HG03159 (cell line): ENCODE data around the gene PANK4.

Source experiments
- ATAC-seq: cut with Tn5 transposase; IDR thresholded peaks from one replicate; pipeline ENCODE4 v1.9.1; 2021; ENCODE audit warnings: mild to moderate bottlenecking, moderate library complexity; ENCODE audit not compliant: unreplicated experiment

Gene PANK4

DNA sequence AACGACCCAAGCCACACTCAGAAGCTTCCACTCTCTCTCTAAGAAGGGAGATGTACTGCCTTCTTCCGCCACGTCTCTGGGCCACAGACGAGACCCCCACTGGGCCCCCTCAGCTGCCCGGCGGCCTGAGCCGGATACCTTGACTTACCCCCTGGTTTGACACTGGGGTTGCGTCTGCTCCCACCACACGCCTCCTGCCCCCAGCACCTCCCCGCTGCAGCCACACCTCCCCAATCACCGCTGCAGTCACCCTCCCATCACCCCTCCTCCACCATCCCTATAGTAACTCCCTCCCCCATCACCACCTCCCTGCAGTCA lies 10.7 kb downstream of the PANK4 start:
- ATAC-seq, result no peak

DNA sequence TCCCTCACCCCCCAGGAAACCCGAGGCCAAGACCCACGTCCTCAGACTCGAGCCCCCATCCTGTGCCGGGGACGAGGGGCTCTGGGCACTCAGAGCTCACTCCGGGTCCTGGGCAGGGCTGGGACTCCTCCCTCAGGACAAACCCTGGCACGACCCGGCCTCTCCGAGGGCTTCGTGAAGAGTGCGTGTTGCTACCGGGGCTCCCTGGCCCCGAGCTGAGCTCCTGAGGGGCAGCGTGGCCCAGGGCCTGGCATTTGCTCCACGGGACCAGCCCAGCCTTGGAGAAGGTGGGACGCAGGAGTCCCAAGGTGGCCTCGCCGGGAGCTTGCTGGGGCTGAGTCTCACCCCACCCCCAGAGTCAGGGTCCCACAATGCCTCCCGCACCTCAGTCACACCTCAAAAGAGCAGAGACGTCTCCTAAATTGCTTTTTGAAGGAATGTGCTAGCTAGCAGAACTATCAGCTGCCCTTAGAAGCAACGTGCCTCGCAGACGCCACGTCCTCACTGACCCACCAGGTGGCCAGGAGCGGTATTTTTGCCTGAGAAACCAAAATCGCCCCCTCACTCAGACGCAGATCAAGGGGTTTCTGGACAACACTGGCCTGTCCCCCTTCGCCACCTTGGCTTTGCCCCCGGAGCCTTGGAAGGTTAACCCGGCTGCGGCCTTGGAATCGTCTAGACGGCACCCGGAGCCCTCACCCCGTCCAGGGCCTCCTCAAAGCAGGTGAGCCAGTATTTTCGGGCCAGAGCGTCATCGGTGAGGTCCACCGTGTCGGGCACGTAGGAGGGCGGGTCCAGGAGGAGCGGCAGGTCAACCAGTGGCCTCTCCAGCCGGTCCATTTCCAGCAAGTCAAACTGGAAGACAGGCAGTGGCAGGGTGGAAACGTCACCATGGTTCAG lies 11.3 kb downstream of the PANK4 start:
- no peak for ATAC-seq

DNA sequence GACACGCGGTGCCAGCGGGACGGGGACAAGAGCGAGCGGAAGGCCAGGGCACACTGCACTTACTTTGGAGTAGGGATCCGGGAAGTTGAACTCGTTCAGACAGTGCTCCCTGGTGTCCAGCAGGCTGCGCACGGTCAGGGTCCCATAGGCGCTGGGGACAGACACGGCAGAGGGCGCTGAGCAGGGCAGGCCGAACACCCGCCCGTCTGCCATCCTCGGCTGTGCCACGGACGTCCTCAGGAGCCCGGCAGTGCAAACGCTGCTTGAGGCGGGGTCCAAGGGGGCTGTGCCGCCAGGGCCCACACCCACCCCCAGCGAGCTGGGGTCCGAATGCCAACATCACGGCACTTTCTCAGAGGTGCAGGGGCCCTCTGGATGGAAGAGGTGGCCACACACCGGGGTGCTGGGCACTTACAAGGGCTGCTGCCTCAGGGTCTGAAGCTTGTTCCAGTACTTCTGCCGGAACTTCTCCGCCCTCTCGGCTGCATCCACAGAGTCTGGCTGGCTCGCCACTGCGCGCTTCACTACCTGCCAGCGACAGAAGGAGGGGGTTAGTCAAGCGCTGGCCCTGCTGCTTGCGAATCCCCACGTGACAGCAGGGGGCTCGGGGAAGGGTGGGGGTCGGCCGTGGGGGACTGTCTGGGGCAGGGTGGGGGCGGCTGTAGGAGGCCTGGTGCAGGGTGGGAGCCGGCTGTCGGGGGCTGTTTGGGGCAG lies 12.3 kb downstream of the PANK4 start:
- ATAC-seq, result no peak

DNA sequence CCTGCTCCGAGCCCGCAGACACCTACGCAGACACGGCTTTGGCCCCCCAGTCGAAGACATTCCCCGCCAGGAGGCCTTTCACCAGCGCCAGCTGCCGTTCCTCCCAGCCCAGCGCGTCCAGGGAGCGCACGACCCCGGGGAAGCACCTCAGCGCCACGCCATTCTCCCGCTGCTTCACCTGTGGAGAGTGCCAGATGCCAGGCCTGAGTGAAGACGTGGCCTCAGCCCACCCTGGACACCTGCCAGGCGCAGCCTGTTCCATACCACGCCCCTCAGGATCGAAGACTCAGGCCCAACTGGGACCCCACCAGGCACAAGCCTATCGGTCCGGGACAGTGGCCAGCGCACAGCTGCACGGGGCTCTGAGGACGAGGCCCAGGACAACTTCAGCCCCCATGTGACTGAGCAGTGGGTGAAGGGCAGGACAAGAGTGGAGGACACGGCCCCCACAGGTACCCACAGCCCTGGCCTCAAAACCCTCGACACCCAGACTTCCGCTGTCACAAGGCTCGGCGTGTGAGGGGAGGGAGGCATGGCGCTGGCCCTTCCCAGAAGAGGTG lies 13.5 kb downstream of the PANK4 start:
- no peak for ATAC-seq

DNA sequence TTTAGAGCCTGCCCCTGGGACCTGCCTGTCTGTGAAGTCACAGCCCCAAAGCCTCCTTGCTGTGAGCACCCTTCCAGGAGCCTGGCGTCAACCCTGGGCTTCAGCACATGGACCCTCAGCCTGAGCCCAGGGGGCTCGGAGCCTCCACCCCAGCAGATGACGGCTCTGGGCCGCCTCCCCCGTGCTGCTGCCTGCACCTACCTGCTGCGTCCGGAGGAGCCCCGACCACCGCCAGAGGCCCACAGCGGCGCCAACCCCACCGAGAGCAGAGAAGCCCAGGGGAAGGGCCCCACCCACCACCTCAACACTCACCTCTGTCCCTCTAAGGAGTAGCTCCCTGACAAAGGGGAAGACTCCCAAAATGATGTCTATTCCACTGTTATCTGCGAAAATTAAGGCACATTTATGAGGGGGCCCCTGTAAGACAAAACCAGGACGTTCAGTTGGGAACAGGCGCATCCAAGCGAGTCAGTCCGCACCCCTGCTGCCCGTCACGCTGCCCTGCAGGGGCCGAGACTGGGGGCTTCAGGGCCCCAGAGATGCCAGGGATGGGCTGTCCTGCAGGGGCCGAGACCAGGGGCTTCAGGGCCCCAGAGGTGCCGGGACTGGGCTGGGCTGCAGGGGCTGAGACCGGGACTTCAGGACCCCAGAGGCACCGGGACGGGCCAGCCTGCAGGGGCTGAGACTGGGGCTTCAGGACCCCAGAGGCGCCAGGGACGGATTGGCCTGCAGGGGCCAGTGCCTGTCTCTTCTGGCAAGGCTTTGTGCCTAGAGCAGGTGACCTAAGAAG lies 15.8 kb downstream of the PANK4 start:
- no peak for ATAC-seq

DNA sequence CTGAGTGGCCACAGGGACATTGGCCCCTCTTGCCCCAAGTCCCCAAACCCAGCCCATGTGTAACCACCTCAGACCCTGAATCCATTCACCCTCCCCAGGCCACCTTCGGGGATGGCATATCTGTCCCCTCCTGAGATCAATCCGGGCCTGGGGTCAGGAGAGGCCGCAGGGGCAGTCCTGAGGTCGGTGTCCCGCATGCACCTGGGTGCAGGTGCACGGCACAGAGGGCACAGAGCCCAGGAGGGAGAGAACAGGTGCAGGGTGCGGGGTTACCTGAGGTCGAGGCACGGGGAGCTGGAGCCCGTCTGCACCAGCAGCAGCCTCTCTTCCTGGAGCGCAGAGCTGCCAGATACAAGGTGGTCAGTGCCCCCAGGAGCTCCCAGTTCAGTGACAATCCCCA lies 16.8 kb downstream of the PANK4 start:
- ATAC-seq, result no peak

DNA sequence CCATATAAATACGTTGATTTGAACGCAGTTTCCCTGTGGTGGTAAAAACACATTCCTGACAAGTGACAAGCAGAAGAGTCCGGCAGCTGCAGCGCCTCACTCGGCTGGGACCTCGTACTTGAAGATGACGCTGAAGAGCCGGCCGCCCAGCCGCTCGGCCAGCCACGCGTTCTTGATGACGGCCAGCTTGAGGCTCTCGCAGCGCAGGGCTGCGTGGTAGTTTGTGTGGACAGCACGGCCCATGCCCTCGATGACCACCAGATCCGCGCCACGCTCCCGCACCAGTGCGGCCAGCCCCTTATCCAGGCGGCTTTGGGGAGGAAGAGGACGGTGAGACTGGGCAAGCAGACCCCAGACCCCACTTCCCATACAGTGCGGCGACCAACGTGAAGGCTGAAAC lies 17.6 kb downstream of the PANK4 start:
- no peak for ATAC-seq

DNA sequence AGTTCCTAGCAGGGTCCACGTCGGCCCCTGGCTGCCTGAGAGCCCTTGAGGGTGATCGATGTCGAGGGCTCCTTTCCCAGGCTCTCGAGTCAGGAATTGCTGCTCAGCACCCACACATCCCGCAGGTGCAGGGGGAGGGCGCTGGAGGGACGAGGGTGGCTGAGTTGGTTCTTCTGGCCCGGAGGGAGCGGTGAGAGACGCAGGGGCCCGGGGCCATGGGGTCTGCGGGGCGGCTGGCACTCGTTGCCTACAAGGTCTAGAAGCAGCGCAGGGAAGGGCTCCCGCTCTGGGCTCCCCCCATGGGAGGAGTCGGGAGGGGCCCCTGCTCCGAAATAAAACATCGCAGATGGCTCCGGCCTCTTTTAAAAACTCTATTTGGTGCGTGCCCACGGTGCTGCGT lies 18.2 kb downstream of the PANK4 start:
- no peak for ATAC-seq

DNA sequence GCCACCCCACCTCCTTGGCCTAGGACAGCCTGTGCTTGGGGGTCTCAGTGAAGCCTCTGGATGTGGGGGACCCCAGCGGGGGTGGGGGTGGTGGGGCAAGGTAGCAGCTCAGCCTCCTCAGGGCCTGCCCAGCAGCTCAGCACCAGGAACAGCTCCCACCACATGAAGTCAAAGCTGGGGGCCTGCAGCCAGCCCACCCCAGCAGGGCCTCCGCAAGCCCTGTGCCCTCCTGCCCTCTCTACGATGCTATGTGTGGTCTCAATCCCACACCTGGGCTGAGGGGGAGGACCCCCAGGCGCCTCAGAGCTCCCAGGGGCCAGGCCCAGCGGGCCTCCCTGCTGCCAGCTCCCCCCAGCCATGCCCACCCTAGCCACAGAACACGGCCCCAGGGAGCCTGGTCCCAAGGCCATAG lies 18.6 kb downstream of the PANK4 start:
- ATAC-seq, result no peak

DNA sequence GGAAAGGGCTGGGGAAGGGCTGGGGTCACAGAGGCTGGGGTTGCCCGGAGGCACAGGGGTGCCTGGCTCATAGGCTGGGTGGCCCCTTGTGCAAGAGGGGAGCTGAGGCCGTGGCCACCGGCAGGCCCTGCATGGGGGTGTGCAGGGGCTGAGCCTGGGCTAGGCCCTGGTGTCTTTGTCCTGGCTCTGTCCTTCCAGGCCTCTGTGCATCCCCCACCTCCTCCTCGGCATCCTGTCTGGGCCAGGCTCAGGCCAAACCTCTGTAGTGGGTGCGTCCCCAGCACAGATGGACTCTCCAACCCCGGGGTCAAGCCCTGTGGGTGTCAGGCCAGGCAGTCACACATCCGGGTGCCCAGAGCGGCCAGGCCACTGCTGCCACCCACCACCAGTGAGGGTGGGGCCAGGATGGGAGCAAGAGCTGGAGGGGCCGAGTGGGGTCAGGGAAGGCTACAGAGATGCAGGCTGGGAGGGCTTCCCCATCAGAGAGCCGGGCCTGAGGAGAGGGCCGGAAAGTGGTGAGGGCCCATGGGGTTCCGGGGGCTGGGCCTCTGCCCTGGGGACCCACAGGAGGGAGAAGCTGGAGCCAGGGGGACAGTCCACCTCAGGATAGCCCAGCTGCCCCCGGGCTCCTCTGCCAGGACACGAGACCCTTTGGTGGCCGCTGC lies 19.4 kb downstream of the PANK4 start:
- no peak for ATAC-seq

DNA sequence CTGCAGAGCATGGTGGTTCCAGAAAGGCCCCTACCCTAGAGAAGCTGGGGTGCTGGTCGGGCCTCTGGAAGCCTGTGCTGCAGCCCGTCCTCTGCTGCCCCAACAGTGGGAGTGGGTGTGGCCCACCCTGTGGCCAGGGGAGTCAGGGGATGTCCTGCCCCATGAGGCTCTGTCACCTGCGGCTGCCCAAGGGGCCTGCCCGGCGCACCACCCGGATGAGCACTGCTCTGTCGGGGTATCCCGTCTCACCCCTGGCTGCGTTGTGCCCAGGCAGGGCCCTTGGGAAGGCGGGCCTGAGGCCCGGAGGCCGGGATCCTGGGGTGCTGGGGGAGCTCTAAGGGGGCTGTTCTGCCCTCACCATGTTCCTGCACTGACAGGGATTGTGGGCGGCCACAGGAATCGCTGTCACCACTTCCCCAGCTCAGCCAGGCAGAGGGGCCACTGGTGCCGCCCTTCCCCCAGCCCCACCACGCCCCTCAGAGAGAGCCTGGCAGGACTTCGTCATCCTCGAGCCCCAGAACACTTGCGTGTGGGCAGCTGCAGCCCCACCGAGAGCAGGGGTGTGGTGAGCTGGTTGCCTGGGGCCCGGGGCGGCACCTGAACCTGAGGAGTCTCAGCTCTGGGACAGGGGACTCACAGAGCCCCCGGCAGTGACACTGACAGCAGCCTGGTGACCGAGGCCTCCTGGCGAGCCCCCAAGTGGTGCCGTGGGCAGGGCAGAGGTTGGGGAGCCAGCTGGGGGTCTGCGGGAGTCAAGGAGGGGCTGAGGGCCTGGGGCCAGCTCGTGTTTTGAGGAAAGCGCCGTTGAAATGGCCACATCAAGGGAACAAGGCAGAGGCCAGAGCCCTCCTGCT lies 20.2 kb downstream of the PANK4 start:
- no peak for ATAC-seq

DNA sequence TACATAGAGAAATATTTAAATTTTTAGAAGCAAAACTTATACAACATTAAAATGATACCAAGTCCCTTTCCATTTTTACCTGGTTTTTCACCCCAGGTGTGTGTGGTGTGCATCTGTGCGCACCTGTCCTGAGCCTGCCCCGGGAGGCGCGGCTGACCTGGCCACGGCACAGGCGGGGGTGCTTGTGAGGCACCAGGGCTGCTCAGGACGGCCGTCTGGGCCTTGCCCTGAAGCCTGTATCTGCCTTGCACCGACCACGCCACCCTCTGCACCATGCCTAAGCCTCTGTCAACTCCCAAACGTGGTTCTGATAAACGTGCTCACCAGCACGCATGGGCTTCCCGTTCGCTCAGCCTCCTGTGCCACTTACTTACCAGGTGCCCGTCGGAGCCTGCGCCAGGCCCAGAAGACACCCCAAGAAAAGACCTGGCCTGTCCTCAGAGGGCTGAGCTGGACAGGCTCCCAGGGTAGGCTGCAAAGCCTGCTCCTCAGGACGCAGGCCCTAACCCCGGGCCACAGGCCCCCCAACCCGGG lies 20.9 kb downstream of the PANK4 start:
- no peak for ATAC-seq

DNA sequence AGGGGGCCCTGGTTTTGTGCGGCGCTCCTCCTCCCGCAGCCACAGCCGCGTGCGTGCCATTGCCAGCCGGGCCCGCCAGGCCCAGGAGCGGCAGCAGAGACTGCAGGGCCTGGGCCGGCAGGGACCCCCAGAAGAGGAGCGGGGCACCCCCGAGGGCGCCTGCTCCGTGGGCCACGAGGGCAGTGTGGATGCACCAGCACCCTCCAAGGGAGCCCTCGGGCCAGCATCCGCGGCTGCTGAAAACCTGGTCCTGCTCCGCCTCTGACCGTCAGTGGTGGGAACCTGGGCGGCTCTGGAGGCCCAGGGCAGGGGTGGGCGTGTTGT lies 21.5 kb downstream of the PANK4 start:
- ATAC-seq, result no peak

DNA sequence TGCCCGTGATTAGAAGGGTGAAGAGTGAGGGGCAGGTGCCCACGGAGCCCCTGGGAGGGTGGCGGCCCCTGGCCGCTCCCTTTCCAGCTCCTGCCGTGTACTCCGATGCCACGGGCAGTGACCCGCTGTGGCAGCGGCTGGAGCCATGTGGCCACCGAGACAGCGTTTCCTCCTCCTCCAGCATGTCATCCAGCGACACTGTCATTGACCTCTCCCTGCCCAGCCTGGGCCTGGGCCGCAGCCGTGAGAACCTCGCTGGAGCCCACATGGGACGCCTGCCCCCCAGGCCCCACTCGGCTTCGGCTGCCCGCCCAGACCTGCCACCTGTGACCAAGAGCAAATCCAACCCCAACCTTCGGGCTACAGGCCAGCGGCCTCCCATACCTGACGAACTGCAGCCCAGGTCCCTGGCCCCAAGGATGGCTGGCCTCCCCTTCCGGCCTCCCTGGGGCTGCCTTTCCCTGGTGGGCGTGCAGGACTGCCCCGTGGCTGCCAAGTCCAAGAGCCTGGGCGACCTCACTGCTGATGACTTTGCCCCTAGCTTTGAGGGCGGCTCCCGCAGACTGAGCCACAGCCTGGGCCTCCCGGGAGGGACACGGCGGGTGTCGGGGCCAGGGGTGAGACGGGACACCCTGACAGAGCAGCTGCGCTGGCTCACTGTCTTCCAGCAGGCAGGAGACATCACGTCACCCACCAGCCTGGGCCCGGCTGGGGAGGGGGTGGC lies 22.0 kb downstream of the PANK4 start:
- ATAC-seq, result no peak

DNA sequence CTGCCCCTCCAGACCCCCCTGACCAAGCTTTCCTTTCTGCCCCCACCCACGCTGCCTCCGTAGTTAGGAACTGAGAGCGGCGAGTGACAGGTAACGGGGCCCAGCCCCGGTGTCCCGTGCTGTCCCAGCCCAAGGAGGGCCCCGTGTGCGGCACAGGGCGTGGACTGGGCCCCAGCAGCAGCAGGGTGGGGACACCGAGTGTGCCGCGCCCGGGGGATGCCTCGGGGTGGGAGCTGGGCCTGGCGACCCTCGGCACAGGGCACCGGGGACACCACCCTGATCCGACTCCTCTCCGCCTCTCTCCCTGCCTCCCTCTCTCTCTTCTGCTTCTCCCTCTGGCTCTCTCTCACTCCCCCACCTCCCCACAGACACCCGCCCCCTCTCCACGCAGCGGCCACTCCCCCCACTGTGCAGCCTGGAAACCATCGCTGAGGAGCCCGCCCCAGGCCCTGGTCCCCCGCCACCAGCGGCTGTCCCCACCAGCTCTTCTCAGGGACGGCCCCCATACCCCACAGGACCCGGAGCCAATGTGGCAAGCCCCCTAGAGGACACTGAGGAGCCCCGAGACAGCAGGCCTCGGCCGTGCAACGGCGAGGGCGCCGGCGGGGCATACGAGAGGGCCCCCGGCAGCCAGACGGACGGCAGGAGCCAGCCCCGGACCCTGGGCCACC lies 22.7 kb downstream of the PANK4 start:
- ATAC-seq, result no peak

DNA sequence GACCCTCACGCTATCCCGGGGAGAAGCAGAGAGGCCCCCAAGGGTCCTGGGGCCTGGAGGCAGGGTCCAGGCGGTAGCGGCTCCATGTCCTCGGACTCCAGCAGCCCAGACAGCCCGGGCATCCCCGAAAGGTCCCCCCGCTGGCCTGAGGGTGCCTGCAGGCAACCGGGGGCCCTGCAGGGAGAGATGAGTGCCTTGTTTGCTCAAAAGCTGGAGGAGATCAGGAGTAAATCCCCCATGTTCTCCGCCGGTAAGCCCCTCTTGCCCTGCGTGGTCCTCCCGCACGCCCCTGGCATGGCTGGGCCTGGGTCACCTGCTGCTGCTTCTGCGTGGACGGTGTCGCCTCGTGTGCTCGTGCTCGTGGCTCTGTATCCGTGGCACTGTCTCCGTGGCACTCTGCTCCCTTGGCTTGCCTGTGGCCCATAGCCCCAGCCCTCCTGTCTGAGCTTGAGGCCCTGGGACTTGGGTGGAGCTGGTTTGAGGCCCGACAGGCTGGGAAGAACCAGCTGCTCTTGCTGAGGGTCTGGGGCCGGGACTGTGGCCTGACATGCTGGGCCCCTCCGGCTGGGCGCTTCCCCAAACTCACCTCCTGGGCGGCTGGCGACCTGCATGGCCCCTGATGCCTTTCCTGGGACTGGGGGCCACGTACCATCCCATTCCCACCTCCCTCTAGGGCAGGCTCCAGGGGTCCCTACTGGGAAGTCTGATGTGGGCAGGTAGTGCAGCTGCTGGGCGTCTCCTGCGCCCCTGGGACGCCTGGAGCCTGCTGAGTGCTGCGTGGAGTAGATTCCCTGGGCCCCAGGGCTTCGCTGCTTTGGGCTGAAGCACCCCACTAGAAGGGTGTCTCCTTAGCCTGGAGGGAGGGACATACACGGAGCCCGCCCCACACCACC lies 23.5 kb downstream of the PANK4 start:
- ATAC-seq, result no peak

DNA sequence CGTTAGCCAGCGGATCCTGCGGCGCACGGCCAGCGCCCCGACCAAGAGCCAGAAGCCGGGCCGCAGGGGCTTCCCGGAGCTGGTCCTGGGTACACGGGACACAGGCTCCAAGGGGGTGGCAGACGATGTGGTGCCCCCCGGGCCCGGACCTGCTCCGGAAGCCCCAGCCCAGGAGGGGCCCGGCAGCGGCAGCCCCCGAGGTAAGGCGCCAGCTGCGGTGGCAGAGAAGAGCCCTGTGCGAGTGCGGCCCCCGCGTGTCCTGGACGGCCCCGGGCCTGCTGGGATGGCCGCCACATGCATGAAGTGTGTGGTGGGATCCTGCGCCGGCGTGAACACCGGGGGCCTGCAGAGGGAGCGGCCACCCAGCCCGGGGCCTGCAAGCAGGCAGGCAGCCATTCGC lies 24.2 kb downstream of the PANK4 start:
- ATAC-seq, result no peak

DNA sequence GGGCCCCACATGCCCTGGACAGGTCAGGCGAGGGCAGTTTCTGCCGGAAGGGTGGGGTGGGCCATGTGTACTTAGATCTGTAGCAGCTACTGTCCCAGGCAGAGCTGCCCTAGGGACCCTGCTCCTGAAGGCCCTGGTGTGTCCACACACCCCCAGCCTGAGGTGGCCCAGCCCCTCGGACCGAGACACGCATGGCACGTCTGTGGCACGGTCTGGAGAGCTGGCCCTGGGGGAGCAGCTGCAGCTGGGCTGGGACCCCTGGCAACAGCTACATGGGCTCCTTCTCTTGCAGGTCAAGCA lies 24.6 kb downstream of the PANK4 start:
- ATAC-seq, result no peak
